H9 (cell line): ENCODE results near the gene SIRT6. TPM values are rescaled to one million over a fixed set of nuclear protein-coding genes. Genes with fewer than 3 reads are reported as not detected.

Experiments
- DNase-seq: peaks from one replicate; pipeline ENCODE4 v3.0.0-alpha.2; 2017
- H2AFZ ChIP-seq: one replicate; pipeline ENCODE4 v1.6.1; 2013; ENCODE audit warnings: mild to moderate bottlenecking, low read length, control low read depth, moderate library complexity
- H2AK5ac ChIP-seq: 2 replicates; pipeline ENCODE4 v1.6.1; 2013; ENCODE audit warnings: low read length, control low read depth, mixed read lengths; ENCODE audit not compliant: insufficient read length
- H2BK120ac ChIP-seq: one replicate; pipeline ENCODE4 v1.6.1; 2013; ENCODE audit warnings: low read depth, mild to moderate bottlenecking, low read length, control low read depth, inconsistent platforms; ENCODE audit not compliant: poor library complexity, severe bottlenecking
- H2BK12ac ChIP-seq: 2 replicates; pipeline ENCODE4 v1.6.1; 2013; ENCODE audit warnings: low read length, control low read depth, mixed read lengths, low read depth; ENCODE audit not compliant: insufficient read length
- H2BK15ac ChIP-seq: 2 replicates; pipeline ENCODE4 v1.6.1; 2013; ENCODE audit warnings: low read depth, low read length, control low read depth
- H2BK20ac ChIP-seq: one replicate; pipeline ENCODE4 v1.6.1; 2013; ENCODE audit warnings: low read depth, mild to moderate bottlenecking, low read length, control low read depth, inconsistent platforms; ENCODE audit not compliant: poor library complexity, severe bottlenecking
- H2BK5ac ChIP-seq: 2 replicates; pipeline ENCODE4 v1.6.1; 2013; ENCODE audit warnings: low read length, control low read depth, mixed read lengths; ENCODE audit not compliant: insufficient read length
- H3K14ac ChIP-seq: 2 replicates; pipeline ENCODE4 v1.6.1; 2013; ENCODE audit warnings: low read length, control low read depth; ENCODE audit not compliant: insufficient read depth
- H3K18ac ChIP-seq: 2 replicates; pipeline ENCODE4 v1.6.1; 2013; ENCODE audit warnings: low read depth, mild to moderate bottlenecking, mixed read lengths, low read length, control low read depth; ENCODE audit not compliant: insufficient read length
- H3K23ac ChIP-seq: 2 replicates; pipeline ENCODE4 v1.6.1; 2013; ENCODE audit warnings: low read length, control low read depth, mixed read lengths, low read depth; ENCODE audit not compliant: insufficient read length
- H3K23me2 ChIP-seq: 2 replicates; pipeline ENCODE4 v1.6.1; 2013; ENCODE audit warnings: low read depth, mild to moderate bottlenecking, mixed read lengths, low read length, control low read depth; ENCODE audit not compliant: insufficient read length, poor library complexity, severe bottlenecking
- H3K27ac ChIP-seq: 2 replicates; pipeline ENCODE4 v1.5.1; 2013; ENCODE audit warnings: low read length, control low read depth, mixed read lengths, low read depth; ENCODE audit not compliant: insufficient read length
- H3K27me3 ChIP-seq: 2 replicates; pipeline ENCODE4 v1.6.1; 2013; ENCODE audit warnings: low read length, control low read depth, inconsistent platforms; ENCODE audit not compliant: insufficient read depth
- H3K4ac ChIP-seq: 2 replicates; pipeline ENCODE4 v1.6.1; 2013; ENCODE audit warnings: low read depth, mild to moderate bottlenecking, control low read depth, inconsistent platforms, low read length, moderate library complexity
- H3K4me1 ChIP-seq: 2 replicates; pipeline ENCODE4 v1.6.1; 2013; ENCODE audit warnings: low read length, control low read depth, inconsistent platforms; ENCODE audit not compliant: insufficient read depth
- H3K4me2 ChIP-seq: 2 replicates; pipeline ENCODE4 v1.6.1; 2013; ENCODE audit warnings: low read length, control low read depth, mixed read lengths; ENCODE audit not compliant: insufficient read length, insufficient read depth
- H3K56ac ChIP-seq: 2 replicates; pipeline ENCODE4 v1.6.1; 2013; ENCODE audit warnings: low read depth, mild to moderate bottlenecking, mixed read lengths, low read length, control low read depth; ENCODE audit not compliant: insufficient read length
- H3K79me1 ChIP-seq: 2 replicates; pipeline ENCODE4 v1.6.1; 2013; ENCODE audit warnings: low read depth, mild to moderate bottlenecking, moderate library complexity, low read length, control low read depth, inconsistent platforms; ENCODE audit not compliant: insufficient read depth, poor library complexity, severe bottlenecking
- H3K79me2 ChIP-seq: 2 replicates; pipeline ENCODE4 v1.6.1; 2013; ENCODE audit warnings: low read length, control low read depth, inconsistent platforms; ENCODE audit not compliant: insufficient read depth
- H3K9ac ChIP-seq: 2 replicates; pipeline ENCODE4 v1.6.1; 2013; ENCODE audit warnings: low read length, control low read depth, mixed read lengths; ENCODE audit not compliant: insufficient read length; ENCODE audit errors: extremely low read depth
- H3K9me3 ChIP-seq: one replicate; pipeline ENCODE4 v1.6.1; 2013; ENCODE audit warnings: low read depth, low read length, inconsistent platforms; ENCODE audit not compliant: control insufficient read depth
- H3T11ph ChIP-seq: one replicate; pipeline ENCODE4 v1.6.1; 2013; ENCODE audit warnings: mild to moderate bottlenecking, low read length, control low read depth, inconsistent platforms
- H4K20me1 ChIP-seq: one replicate; pipeline ENCODE4 v1.6.1; 2013; ENCODE audit not compliant: control insufficient read depth, insufficient read length, insufficient read depth
- H4K5ac ChIP-seq: 2 replicates; pipeline ENCODE4 v1.6.1; 2013; ENCODE audit warnings: low read depth, mild to moderate bottlenecking, mixed read lengths, low read length, control low read depth; ENCODE audit not compliant: insufficient read length
- H4K8ac ChIP-seq: replicated peaks from 2 replicates; pipeline ENCODE4 v1.6.1; 2013; ENCODE audit warnings: low read length, control low read depth, mixed read lengths, low read depth; ENCODE audit not compliant: insufficient read length
- H4K91ac ChIP-seq: 2 replicates; pipeline ENCODE4 v1.6.1; 2013; ENCODE audit warnings: low read depth, mild to moderate bottlenecking, moderate library complexity, mixed read lengths, low read length, control low read depth; ENCODE audit not compliant: insufficient read length
- H3K27ac Mint-ChIP-seq, 3 experiments: 2 replicates in 2 of 3; 3 replicates in 1 of 3; pipeline ENCODE4 v1.8.0; 2020 to 2021; ENCODE audit warnings: mixed read lengths in 3 of 3, mild to moderate bottlenecking in 1 of 3, moderate library complexity in 1 of 3
- H3K27me3 Mint-ChIP-seq: 2 replicates; pipeline ENCODE4 v1.8.0; 2021; ENCODE audit warnings: low read depth, mild to moderate bottlenecking, moderate library complexity, mixed read lengths
- H3K36me3 Mint-ChIP-seq, 3 experiments: 2 replicates in 2 of 3; 3 replicates in 1 of 3; pipeline ENCODE4 v1.8.0; 2020 to 2021; ENCODE audit warnings: low read depth in 3 of 3, mixed read lengths in 3 of 3; ENCODE audit not compliant: insufficient read depth in 1 of 3
- H3K4me1 Mint-ChIP-seq, 2 experiments: 2 replicates each; pipeline ENCODE4 v1.8.0; 2020; ENCODE audit warnings: mixed read lengths in 2 of 2
- H3K4me3 Mint-ChIP-seq, 2 experiments: 2 replicates in 1 of 2; 3 replicates in 1 of 2; pipeline ENCODE4 v1.8.0; 2020 to 2021; ENCODE audit warnings: mild to moderate bottlenecking in 2 of 2, mixed read lengths in 2 of 2, moderate library complexity in 1 of 2
- H3K9me3 Mint-ChIP-seq, 2 experiments: 2 replicates in 1 of 2; 3 replicates in 1 of 2; pipeline ENCODE4 v1.8.0; 2020; ENCODE audit warnings: mild to moderate bottlenecking in 2 of 2, mixed read lengths in 2 of 2, moderate library complexity in 1 of 2
- CTCF ChIP-seq: fragments of 200-600 bp; sonication (generic); conservative IDR thresholded peaks from 3 replicates; pipeline ENCODE4 v1.8.0; 2021; ENCODE audit warnings: antibody characterized with exemption, mild to moderate bottlenecking
- WGBS: extraction: QIAGEN DNeasy Blood & Tissue Kit; methylation state at CpG from one replicate; pipeline ENCODE4 v1.1.7; 2013; ENCODE audit warnings: missing lambda C conversion rate, low lambda C conversion rate, mixed read lengths; ENCODE audit not compliant: insufficient read length; ENCODE audit errors: extremely low coverage; 5-methylcytosine and 5-hydroxymethylcytosine counted together
- total RNA-seq: library from RNA; stranded (reverse); gene quantifications from 2 replicates; pipeline ENCODE4 v1.2.1, GENCODE V29; 2021

The SIRT6 gene
- total RNA-seq, 1 experiment from 2014 or later = 24.9 TPM

- no peak overlapping the region; a peak in 1 of 5 replicates for H3K4me3 Mint-ChIP-seq
- H3K79me2 ChIP-seq = no peaks in the 10 kb centered on the region
- H3K18ac ChIP-seq = no peak overlapping the region
- no peaks in the 10 kb centered on the region for H3K9me3 Mint-ChIP-seq
- no peaks in the 10 kb centered on the region for H3K79me1 ChIP-seq
- no peak overlapping the region for H2AK5ac ChIP-seq
- no peak overlapping the region for H2BK120ac ChIP-seq
- peaks cover 7% of the 10 kb centered on the region for H3K27me3 Mint-ChIP-seq
- TF ChIP-seq CTCF = no peak
- H3K9ac ChIP-seq = no peak overlapping the region
- no peak overlapping the region for H3T11ph ChIP-seq
- no peak overlapping the region for H3K27ac Mint-ChIP-seq
- no peak overlapping the region for H2BK5ac ChIP-seq
- no peak overlapping the region for H3K27ac ChIP-seq
- no peak overlapping the region for H3K56ac ChIP-seq
- H3K23ac ChIP-seq = no peak overlapping the region
- no peaks in the 10 kb centered on the region for H3K23me2 ChIP-seq
- H3K14ac ChIP-seq = no peak overlapping the region
- H2BK15ac ChIP-seq = no peak overlapping the region
- no peak overlapping the region for H3K4me2 ChIP-seq
- no CpG with 5 or more reads among the region's 8 CpGs for WGBS
- no peak overlapping the region for H2BK12ac ChIP-seq
- peaks cover 3% of the 10 kb centered on the region for H4K20me1 ChIP-seq
- no peaks in the 10 kb centered on the region for H3K9me3 ChIP-seq
- H3K4me1 Mint-ChIP-seq = 0 out of 4 replicates have a peak, but pooled peaks cover 0 to 2% of the 10 kb centered on the region in 2 experiments
- H2BK20ac ChIP-seq = no peak overlapping the region
- no peak overlapping the region for H2AFZ ChIP-seq
- H3K4me1 ChIP-seq = no peaks in the 10 kb centered on the region
- no peak for DNase-seq
- H3K27me3 ChIP-seq = no peaks in the 10 kb centered on the region
- H3K4ac ChIP-seq = no peak overlapping the region
- H4K91ac ChIP-seq = no peak overlapping the region
- peaks cover 0 to 4% (median 0%) of the 10 kb centered on the region in 3 experiments; a peak in 2 of 7 replicates for H3K36me3 Mint-ChIP-seq
- H4K8ac ChIP-seq = no peak overlapping the region
- no peak overlapping the region for H4K5ac ChIP-seq
Measured at GRCh38 chr19:4225885-4226284, 43.5 kb upstream of the SIRT6 start.
